Mucosa of descending colon (tissue), 3 donors: ENCODE data around the gene DPH6. TPM values are rescaled to one million over a fixed set of nuclear protein-coding genes. Genes with fewer than 3 reads are reported as not detected.

ENCODE experiments used
- ATAC-seq: fragments of 200-7000 bp; cut with Tn5 transposase; one replicate; pipeline ENCODE4 v1.9.1; 2020; ENCODE audit warnings: mild to moderate bottlenecking, moderate library complexity
- DNase-seq, 3 donors: peaks; one replicate each; pipeline ENCODE4 v3.0.0-alpha.2; 2020
- H3K36me3 ChIP-seq: fragments of 200-600 bp; one replicate; pipeline ENCODE4 v1.8.0; 2021; ENCODE audit warnings: low read depth, mild to moderate bottlenecking
- H3K4me1 ChIP-seq: fragments of 200-600 bp; one replicate; pipeline ENCODE4 v1.8.0; 2021; ENCODE audit warnings: low read depth, mild to moderate bottlenecking
- H3K4me3 ChIP-seq: fragments of 200-600 bp; one replicate; pipeline ENCODE4 v1.8.0; 2021; ENCODE audit warnings: mild to moderate bottlenecking
- H3K9me3 ChIP-seq: fragments of 200-600 bp; one replicate; pipeline ENCODE4 v1.8.0; 2021; ENCODE audit warnings: mild to moderate bottlenecking
- CTCF ChIP-seq: fragments of 200-600 bp; IDR thresholded peaks from one replicate; pipeline ENCODE4 v1.8.0; 2022; ENCODE audit warnings: antibody characterized with exemption, mild to moderate bottlenecking
- intact Hi-C, 2 donors: fragments of 100-400 bp; cut with DNase I in 1 of 2; cut with micrococcal nuclease in 1 of 2; formaldehyde crosslinking; loops; one replicate each; pipeline versions ENCODE4 v1.11.0 to v1.11.1; 2022; cut with DNase I, micrococcal nuclease
- total RNA-seq, 3 donors: library from RNA; stranded (reverse); fragmentation: NEBNext Ultra II Directional in 2 of 3; extraction: Animal tissue kit (Norgen Biotek cat#: 25700) in 2 of 3; gene quantifications; one replicate each; pipeline versions ENCODE4 v1.2.1 to v1.2.4, GENCODE V29; 2021 to 2023
- donor health status: DM: no; HTN: no; CAD: no; lungs with moderate emphysema.
- donor health status: DM: no; HTN: no; CAD: no.
- donor health status: DM: no; HTN: yes; CAD: no.

Gene DPH6
- total RNA-seq, 3 donors from 2014 or later, result 16.8 to 23.7 (median 21.2) TPM

DNA sequence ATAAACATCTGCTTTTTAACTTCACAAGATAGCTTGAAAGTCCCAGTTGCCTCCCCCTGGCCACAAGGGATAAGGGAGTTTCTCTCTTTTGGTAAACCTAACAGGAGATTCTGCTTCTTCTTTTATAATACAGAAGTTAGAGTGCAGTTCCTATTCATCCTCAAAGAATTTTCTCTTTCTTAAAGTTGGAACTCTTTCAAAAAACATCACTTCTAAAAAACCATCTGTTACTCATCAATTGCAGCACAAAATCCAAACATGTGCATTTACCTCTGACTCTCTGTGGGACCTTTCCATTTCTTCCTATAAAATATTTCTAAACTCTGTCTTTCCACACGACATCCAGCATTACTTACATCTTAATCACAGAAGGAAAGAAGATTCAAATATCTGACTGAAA lies 5.1 kb downstream of the DPH6 start:
- Histone ChIP-seq H3K9me3 (no peaks in the 10 kb centered on the region), H3K4me1 (peaks cover 8% of the 10 kb centered on the region), H3K36me3 (no peaks in the 10 kb centered on the region), H3K4me3 (no peak overlapping the region)
- intact Hi-C loops, result no loop called here
- no peak for DNase-seq
- no peak for ATAC-seq
- no peak for TF ChIP-seq CTCF

- ATAC-seq, result no peak
- Histone ChIP-seq H3K36me3 (no peaks in the 10 kb centered on the region), H3K4me1 (peaks cover 8% of the 10 kb centered on the region), H3K4me3 (no peak overlapping the region), H3K9me3 (no peaks in the 10 kb centered on the region)
- TF ChIP-seq CTCF, result no peak
- DNase-seq, result no peak
- intact Hi-C loops, result no loop called here
Observed at GRCh38 chr15:35540021-35540420, 5.9 kb downstream of the DPH6 start.

DNA sequence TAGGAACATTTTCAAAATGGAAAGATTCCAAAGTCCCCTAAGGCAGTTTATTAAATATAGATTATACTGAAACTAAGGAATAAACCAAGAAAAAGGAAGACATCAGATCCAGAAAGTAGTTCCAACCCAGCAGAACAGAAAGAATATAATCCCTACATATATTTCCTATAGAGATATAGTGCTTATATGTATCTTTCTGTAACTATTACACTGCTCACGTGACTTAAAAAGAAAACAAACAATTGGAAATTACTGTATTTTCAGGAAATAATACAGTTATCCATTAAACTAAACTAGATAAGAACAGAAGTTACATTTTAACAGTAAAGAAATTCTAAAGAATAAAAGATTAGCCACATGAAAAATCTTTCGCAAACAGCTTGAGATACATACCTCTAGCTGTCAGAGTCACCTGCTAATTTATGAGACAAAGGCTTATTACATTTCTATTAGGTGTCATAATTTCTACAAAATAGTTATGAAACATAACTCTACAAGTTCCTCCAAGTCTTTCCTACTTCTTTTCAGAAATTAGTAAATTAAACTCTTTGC lies 10.5 kb downstream of the DPH6 start:
- DNase-seq, result no peak
- no peaks in the 10 kb centered on the region for H3K9me3 ChIP-seq
- no peak overlapping the region for H3K4me3 ChIP-seq
- no peak for ATAC-seq
- no peak for TF ChIP-seq CTCF
- intact Hi-C loops, result no loop called here
- no peaks in the 10 kb centered on the region for H3K4me1 ChIP-seq
- H3K36me3 ChIP-seq, result no peaks in the 10 kb centered on the region

GRCh38 chr15:35533130-35534110 lies 12.5 kb downstream of the DPH6 start:
- Histone ChIP-seq H3K4me3 (no peak overlapping the region), H3K9me3 (no peaks in the 10 kb centered on the region), H3K36me3 (no peaks in the 10 kb centered on the region), H3K4me1 (no peaks in the 10 kb centered on the region)
- intact Hi-C loops, result no loop called here
- DNase-seq (no peak), ATAC-seq (no peak)
- no peak for TF ChIP-seq CTCF

- ATAC-seq, result peak; percentile 67
- Histone ChIP-seq H3K4me1 (no peaks in the 10 kb centered on the region), H3K9me3 (no peaks in the 10 kb centered on the region), H3K4me3 (no peak overlapping the region), H3K36me3 (no peaks in the 10 kb centered on the region)
- intact Hi-C loops, result no loop called here
- TF ChIP-seq CTCF, result no peak
- DNase-seq, result no peak
Observed at GRCh38 chr15:35530698-35531097, 15.3 kb downstream of the DPH6 start.
